Measurements from ENCODE around the gene CDK14. TPM values are rescaled to one million over a fixed set of nuclear protein-coding genes. Genes with fewer than 3 reads are reported as not detected.

The CDK14 gene
- total and polyA plus RNA-seq, 2 of the 8 experiments (the other 6 are each of a cell fraction or from before 2014, with no cell fraction given): 5.5 to 47.3 TPM

DNA sequence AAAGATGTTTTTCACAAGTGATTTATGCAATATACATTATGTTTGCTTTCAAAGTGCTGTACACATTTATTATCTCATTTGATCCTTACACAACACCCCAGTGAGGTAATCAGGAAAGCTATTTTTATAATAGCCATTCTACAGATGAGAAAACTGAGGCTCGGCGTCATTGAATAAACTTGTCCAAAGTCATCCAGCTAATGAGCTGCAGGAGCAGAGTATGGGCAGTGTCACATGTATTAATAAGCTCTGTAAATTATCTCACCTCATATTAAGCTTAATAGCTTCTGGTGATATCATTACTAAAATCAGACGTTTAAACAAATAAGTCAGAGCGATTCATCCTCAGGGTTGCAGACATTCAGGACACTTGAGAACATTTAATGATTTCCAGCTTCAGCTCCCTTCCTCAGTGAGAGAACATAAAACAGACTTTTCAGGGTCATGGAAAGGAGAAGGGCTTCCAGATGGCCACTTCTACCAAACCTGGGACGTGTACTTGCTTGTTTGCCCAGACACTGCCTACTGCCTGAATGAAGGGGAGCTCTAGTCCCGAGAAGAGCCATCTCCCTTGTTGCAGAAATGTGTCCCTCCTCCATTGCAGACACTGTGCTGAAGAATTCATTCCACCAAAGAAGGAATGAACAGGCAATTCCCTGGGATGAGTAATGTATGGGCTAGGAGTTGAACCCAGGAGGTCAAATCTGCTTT lies 647.6 kb downstream of the CDK14 start:
- H3K23me2 ChIP-seq (ENCODE audit: low read depth, low read length): no peaks in the 10 kb centered on the region
- H3K4ac ChIP-seq (replicated peaks; ENCODE audit: insufficient read length, low read depth, low read length): no peak overlapping the region
- no peak overlapping the region for H2BK12ac ChIP-seq (ENCODE audit: low read depth, low read length)
- no peak overlapping the region for H3K56ac ChIP-seq (replicated peaks; ENCODE audit: insufficient read length, low read depth, low read length)
- H3K4me3 ChIP-seq (ENCODE audit: extremely low read depth in 1 of 4, insufficient read depth in 2 of 4, low read depth in 3 of 4, low read length in 4 of 4): no peak overlapping the region
- no peak overlapping the region for H2BK5ac ChIP-seq (ENCODE audit: low read depth, low read length)
- H3K79me2 ChIP-seq (ENCODE audit: control insufficient read depth in 1 of 2, insufficient read depth in 2 of 2, low read length in 2 of 2): no peaks in the 10 kb centered on the region
- H3K9me3 ChIP-seq (ENCODE audit: insufficient read depth in 2 of 2, low read depth in 1 of 2, low read length in 1 of 2): no peaks in the 10 kb centered on the region
- H3K27ac ChIP-seq (ENCODE audit: low read depth, low read length): no peak overlapping the region
- no peak overlapping the region for H3K18ac ChIP-seq (ENCODE audit: extremely low read depth, low read length)
- no peak overlapping the region for H4K91ac ChIP-seq (replicated peaks; ENCODE audit: insufficient read length, low read length)
- H4K5ac ChIP-seq (ENCODE audit: insufficient read length, low read depth, low read length): no peak overlapping the region
- ChIA-PET CTCF (ENCODE audit: partially characterized antibody) (interaction anchor here (0.6 to 1.6 kb wide), 3 partner anchors 22 to 535 kb away, joined by 3 to 5 read pairs (median 5); no protein-coding TSS in a partner anchor), POLR2A (ENCODE audit: partially characterized antibody) (interaction anchor here (1.4 kb wide), 1 partner anchor 50 kb away, joined by 3 read pairs; no protein-coding TSS in a partner anchor)
- H2BK20ac ChIP-seq (ENCODE audit: low read length): no peak overlapping the region
- H3K9ac ChIP-seq (replicated peaks in 1 of 4; ENCODE audit: extremely low read depth in 1 of 4, low read depth in 3 of 4, low read length in 3 of 4): no peak overlapping the region
- H3K36me3 ChIP-seq (ENCODE audit: control insufficient read depth in 2 of 4, insufficient read depth in 4 of 4, low read length in 3 of 4): no peaks in the 10 kb centered on the region
- no peaks in the 10 kb centered on the region for H4K20me1 ChIP-seq (replicated peaks in 1 of 2; ENCODE audit: control insufficient read depth in 1 of 2, insufficient read depth in 2 of 2, low read length in 2 of 2)
- H3K4me2 ChIP-seq (ENCODE audit: insufficient read depth in 1 of 2, low read depth in 2 of 2, low read length in 2 of 2): no peak overlapping the region
- no peak overlapping the region for H2AFZ ChIP-seq (ENCODE audit: low read length)
- H3K23ac ChIP-seq (ENCODE audit: insufficient read length): no peak overlapping the region
- no peak overlapping the region for H2AK5ac ChIP-seq (ENCODE audit: low read depth, low read length)
- no peaks in the 10 kb centered on the region; the same call in 1 of the 2 replicates for H3K79me1 ChIP-seq (ENCODE audit: low read depth, low read length)
- H3K14ac ChIP-seq (ENCODE audit: insufficient read length): no peak overlapping the region
- no peaks in the 10 kb centered on the region for H3K27me3 ChIP-seq (replicated peaks in 1 of 4; ENCODE audit: control insufficient read depth in 3 of 4, extremely low read depth in 1 of 4, insufficient read depth in 3 of 4, low read length in 3 of 4)
- no peak overlapping the region for H2BK120ac ChIP-seq (replicated peaks; ENCODE audit: low read depth, low read length)
- H2BK15ac ChIP-seq (ENCODE audit: low read length): no peak overlapping the region
- no peaks in the 10 kb centered on the region for H3K4me1 ChIP-seq (replicated peaks in 1 of 4; ENCODE audit: control insufficient read depth in 3 of 4, insufficient read depth in 4 of 4, low read length in 3 of 4)
- FAIRE-seq (no peak), DNase-seq (ENCODE audit: low read depth in 1 of 2, low spot score in 2 of 2) (no peak)
- H4K8ac ChIP-seq (ENCODE audit: extremely low read depth, insufficient read depth, low read length): no peak overlapping the region
- WGBS, 2 experiments (ENCODE audit: extremely low coverage in 1 of 2, insufficient coverage in 1 of 2, insufficient read length in 1 of 2, insufficient replicate concordance in 2 of 2, low coverage in 1 of 2, low lambda C conversion rate in 2 of 2, missing lambda C conversion rate in 1 of 2): 83% methylated on average over 6 of the region's 6 CpGs; no CpG with 5 or more reads in 1 of the 2 experiments
- TF ChIP-seq TAF7 (optimal IDR thresholded peaks at IDR 0.05; ENCODE audit: borderline replicate concordance, low read depth, low read length): no peak
- no peak for TF ChIP-seq SIRT6 (IDR thresholded peaks at IDR 0.05; ENCODE audit: low read length)
